Retinal pigment epithelial cell (primary cell): Measurements from ENCODE around the gene GIMAP8.
"Not testable (repeated sequence)": the region's sequence is repeated elsewhere in the genome, so short reads cannot be mapped to it uniquely, and the experiment has no call there.

Experiments used
- DNase-seq: peaks from one replicate; pipeline ENCODE4 v3.0.0-alpha.2; 2010; ENCODE audit warnings: low read depth
- H3K4me3 ChIP-seq: 2 replicates; pipeline ENCODE4 v1.5.1; 2011; ENCODE audit warnings: mild to moderate bottlenecking, low read length, control low read depth, moderate library complexity
- CTCF ChIP-seq: conservative IDR thresholded peaks from 2 replicates; pipeline ENCODE4 v1.5.1; 2011; ENCODE audit warnings: low read depth, low read length, control low read depth, inconsistent platforms

GIMAP8 gene

GRCh38 chr7:150479023-150479716 is 28.7 kb downstream of the GIMAP8 start:
- no peak for DNase-seq
- no peak for TF ChIP-seq CTCF
- no peak overlapping the region for H3K4me3 ChIP-seq

DNA sequence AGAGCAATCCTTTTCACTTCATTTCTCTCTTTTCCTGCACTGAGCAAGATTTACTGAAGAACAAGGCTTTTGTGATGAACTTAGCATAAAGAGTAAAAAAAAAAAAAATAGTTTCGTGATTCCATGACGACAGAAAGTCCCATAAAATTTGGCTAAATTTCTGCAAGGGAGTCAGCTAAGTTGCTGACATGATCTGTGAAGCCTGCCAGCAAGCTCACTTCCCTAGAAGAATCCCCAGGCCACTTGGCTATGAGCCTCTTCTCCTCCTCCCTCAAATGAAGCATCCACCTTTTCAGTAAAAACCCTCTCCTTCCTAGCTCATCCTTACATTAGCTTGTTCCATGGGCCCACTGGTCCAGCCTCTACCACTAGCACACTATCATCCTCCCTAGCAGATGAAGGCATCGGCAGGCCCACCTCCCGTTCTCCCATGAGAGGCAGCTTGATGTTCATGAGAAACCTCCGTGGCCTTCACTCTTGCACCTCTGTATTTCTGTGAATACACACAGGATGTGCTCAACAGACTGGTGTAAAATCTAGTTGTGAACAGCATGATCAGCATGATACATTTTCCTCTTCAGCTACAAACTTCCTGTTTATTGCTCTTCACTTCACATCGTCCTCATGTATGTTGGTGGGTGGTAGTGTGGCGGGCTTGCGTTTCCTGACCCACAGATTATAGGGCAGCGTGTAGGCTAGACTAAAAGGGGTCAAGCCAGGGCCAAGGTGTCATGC is 30.9 kb downstream of the GIMAP8 start:
- TF ChIP-seq CTCF, result no peak
- H3K4me3 ChIP-seq, result no peak overlapping the region
- no peak for DNase-seq

DNA sequence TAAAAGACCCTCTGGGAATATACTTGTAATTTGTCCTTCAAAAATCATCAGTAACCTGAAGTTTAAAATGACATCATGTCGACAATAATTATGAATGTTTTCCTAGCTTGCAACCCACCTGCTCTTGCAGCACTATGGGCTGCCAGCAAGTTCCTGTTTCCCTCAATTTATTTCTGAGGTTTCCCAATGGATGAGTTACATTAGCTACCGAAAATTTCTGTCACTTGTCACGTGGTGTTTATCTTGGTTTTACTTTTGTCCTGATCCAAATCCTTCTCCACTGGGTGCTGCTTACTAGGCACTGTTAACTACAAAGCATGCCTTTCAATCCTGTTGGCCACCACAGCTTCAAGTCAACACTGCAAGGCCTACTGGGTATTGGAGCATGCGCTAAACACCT is 31.5 kb downstream of the GIMAP8 start:
- no peak overlapping the region for H3K4me3 ChIP-seq
- no peak for TF ChIP-seq CTCF
- DNase-seq, result no peak

DNA sequence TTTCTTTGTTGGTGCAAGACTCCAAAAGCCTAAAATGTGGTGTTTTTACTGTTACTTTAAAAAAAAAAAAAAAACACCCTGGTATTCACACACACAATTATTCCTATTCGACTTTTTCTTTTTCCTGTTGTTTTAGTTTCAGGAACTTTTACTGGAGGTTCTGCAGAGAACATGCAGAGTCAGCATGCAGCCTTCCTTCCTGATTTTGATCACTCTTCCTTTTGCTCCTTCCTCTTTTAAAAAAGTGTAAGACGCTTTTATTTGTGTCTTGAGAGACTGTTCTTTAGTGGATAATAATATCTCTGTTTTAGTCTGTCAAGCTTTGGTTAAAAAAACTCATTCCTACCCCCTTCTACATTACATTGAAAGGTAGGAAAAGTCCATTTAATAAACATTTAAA is 33.1 kb downstream of the GIMAP8 start:
- H3K4me3 ChIP-seq, DNase-seq: not testable (repeated sequence)

DNA sequence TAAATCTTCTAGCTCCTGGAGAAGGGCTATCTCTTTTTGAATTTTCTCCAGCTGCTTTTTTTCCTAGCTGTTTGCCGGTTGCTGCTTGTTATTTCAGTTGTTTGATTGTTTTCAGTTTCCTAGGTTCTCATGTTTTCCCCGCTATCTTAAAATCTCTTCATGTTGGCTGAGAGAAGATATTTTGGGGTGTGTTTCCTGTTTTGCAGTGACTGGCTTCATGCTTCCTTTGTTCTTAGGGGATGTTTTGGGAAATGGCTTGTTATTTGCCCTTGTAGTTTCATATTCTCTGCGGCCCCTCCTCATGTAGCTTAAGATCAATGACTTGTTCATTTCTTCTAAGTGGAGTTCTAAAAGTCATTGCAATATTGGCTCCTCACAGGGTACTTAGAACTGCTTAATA is 33.6 kb downstream of the GIMAP8 start:
- not testable (repeated sequence) for DNase-seq, H3K4me3 ChIP-seq

- DNase-seq, result no peak
- TF ChIP-seq CTCF, result no peak
- H3K4me3 ChIP-seq, result no peak overlapping the region
Measured at GRCh38 chr7:150487625-150488024, 37.2 kb downstream of the GIMAP8 start.

- TF ChIP-seq CTCF, result no peak
- no peak for DNase-seq
- no peak overlapping the region for H3K4me3 ChIP-seq
Measured at GRCh38 chr7:150489782-150490181, 39.4 kb downstream of the GIMAP8 start.

DNA sequence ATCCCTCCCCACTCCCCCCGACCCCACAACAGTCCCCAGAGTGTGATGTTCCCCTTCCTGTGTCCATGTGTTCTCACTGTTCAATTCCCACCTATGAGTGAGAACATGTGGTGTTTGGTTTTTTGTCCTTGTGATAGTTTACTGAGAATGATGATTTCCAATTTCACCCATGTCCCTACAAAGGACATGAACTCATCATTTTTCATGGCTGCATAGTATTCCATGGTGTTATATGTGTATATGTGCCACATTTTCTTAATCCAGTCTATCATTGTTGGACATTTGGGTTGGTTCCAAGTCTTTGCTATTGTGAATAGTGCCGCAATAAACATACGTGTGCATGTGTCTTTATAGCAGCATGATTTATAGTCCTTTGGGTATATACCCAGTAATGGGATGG is 43.0 kb downstream of the GIMAP8 start:
- not testable (repeated sequence) for H3K4me3 ChIP-seq, DNase-seq
